DND-41 (cell line): ENCODE results near the gene ELAVL1.

Experiments
- ATAC-seq: fragments of 200-7000 bp; cut with Tn5 transposase; 3 replicates; pipeline ENCODE4 v1.9.1; 2021; ENCODE audit warnings: low read depth; ENCODE audit not compliant: insufficient read depth
- DNase-seq: peaks from one replicate; pipeline ENCODE4 v3.0.0-alpha.2; 2020
- H2AFZ ChIP-seq: 2 replicates; pipeline ENCODE4 v1.6.0; 2012; ENCODE audit warnings: low read depth, low read length
- H3K27ac ChIP-seq: 2 replicates; pipeline ENCODE4 v1.5.1; 2012; ENCODE audit warnings: low read length, inconsistent platforms
- H3K27me3 ChIP-seq: fragments of 200-600 bp; sonication (generic); 2 replicates; pipeline ENCODE4 v1.6.0; 2012; ENCODE audit warnings: low read length, mild to moderate bottlenecking, inconsistent platforms; ENCODE audit not compliant: insufficient read depth, poor library complexity
- H3K36me3 ChIP-seq: 2 replicates; pipeline ENCODE4 v1.5.1; 2012; ENCODE audit warnings: low read length, inconsistent platforms; ENCODE audit not compliant: insufficient read depth
- H3K4me1 ChIP-seq: 2 replicates; pipeline ENCODE4 v1.5.1; 2012; ENCODE audit warnings: mild to moderate bottlenecking, low read length; ENCODE audit not compliant: insufficient read depth
- H3K4me2 ChIP-seq: 2 replicates; pipeline ENCODE4 v1.6.0; 2012; ENCODE audit warnings: mild to moderate bottlenecking, moderate library complexity, low read length, inconsistent platforms; ENCODE audit not compliant: insufficient read depth
- H3K4me3 ChIP-seq, 2 experiments: fragments of 200-600 bp in 1 of 2; shearing (Covaris generic) in 1 of 2; 2 replicates each; pipeline ENCODE4 v1.5.1; 2012 to 2016; ENCODE audit warnings: inconsistent platforms in 2 of 2, low read length in 2 of 2, mild to moderate bottlenecking in 2 of 2, low read depth in 1 of 2, moderate library complexity in 1 of 2
- H3K79me2 ChIP-seq: 2 replicates; pipeline ENCODE4 v1.6.0; 2012; ENCODE audit warnings: low read length, inconsistent platforms; ENCODE audit not compliant: insufficient read depth
- H3K9ac ChIP-seq: 2 replicates; pipeline ENCODE4 v1.6.0; 2012; ENCODE audit warnings: low read depth, mild to moderate bottlenecking, inconsistent platforms, low read length, moderate library complexity
- H3K9me3 ChIP-seq: 2 replicates; pipeline ENCODE4 v1.5.1; 2012; ENCODE audit warnings: low read length, moderate library complexity, mild to moderate bottlenecking, inconsistent platforms; ENCODE audit not compliant: insufficient read depth, severe bottlenecking
- H4K20me1 ChIP-seq: 2 replicates; pipeline ENCODE4 v1.6.0; 2012; ENCODE audit warnings: low read length; ENCODE audit not compliant: insufficient read depth
- EZH2 ChIP-seq: IDR thresholded peaks from 3 replicates; pipeline ENCODE4 v1.6.1; 2012; ENCODE audit warnings: borderline replicate concordance, low read depth, mild to moderate bottlenecking, moderate library complexity, low read length, inconsistent platforms; ENCODE audit not compliant: severe bottlenecking
- TF ChIP-seq, protein P1 (sequence below): IDR thresholded peaks from 2 replicates; pipeline ENCODE4 v1.5.1; 2012; ENCODE audit warnings: borderline replicate concordance, low read length, moderate library complexity, mild to moderate bottlenecking; ENCODE audit not compliant: poor library complexity, severe bottlenecking; ENCODE audit errors: extremely low read depth

Gene ELAVL1

DNA sequence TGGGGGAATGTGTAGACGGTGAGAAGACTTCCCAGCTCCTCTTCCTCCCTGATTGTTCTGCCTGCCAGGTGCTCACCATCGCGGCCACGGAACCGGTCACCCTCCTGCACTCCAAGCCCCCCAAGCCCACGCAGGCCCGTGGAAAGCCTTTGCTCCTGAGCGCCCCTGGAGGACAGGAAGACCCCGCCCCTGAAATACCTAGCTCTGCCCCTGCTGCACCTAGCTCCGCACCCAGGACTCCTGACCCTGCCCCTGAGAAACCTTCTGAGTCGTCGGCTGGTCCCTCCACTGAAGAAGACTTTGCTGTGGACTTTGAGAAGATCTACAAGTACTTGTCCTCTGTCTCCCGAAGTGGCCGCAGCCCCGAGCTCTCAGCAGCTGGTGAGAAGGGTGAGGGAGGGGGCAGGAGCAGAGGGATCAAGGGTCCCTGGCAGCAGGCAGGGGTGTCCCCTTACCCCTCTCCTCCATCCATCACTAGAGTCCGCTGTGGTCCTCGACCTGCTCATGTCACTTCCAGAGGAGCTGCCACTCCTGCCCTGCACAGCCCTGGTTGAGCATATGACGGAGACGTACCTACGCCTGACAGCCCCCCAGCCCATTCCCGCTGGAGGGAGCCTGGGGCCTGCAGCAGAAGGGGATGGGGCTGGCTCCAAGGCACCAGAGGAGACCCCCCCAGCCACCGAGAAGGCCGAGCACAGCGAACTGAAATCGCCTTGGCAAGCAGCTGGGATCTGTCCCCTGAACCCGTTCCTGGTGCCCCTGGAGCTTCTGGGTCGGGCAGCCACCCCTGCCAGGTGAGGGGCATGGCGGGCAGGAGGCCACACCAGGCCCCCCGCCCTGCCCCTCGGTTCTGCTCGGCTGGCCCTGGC lies 83.2 kb downstream of the ELAVL1 start:
- peaks cover 50% of the 10 kb centered on the region for H3K4me1 ChIP-seq
- H2AFZ ChIP-seq, result no peak overlapping the region
- DNase-seq (no peak), ATAC-seq (no peak)
- TF ChIP-seq EZH2, result no peak
- peak overlapping the region; percentile 75; the same call in 1 of the 2 replicates for H3K27ac ChIP-seq
- peaks cover 9% of the 10 kb centered on the region for H3K79me2 ChIP-seq
- H4K20me1 ChIP-seq, result peaks cover 38% of the 10 kb centered on the region
- no peaks in the 10 kb centered on the region for H3K27me3 ChIP-seq
- peak overlapping the region; percentile 82 for H3K4me2 ChIP-seq
- H3K36me3 ChIP-seq, result peaks cover 33% of the 10 kb centered on the region
- H3K9ac ChIP-seq, result peak overlapping the region; percentile 59; the same call in 1 of the 2 replicates
- H3K4me3 ChIP-seq, result peak overlapping the region in 1 of 2 experiments; percentile 68; a peak in 1 of 4 replicates
- no peaks in the 10 kb centered on the region for H3K9me3 ChIP-seq

DNA sequence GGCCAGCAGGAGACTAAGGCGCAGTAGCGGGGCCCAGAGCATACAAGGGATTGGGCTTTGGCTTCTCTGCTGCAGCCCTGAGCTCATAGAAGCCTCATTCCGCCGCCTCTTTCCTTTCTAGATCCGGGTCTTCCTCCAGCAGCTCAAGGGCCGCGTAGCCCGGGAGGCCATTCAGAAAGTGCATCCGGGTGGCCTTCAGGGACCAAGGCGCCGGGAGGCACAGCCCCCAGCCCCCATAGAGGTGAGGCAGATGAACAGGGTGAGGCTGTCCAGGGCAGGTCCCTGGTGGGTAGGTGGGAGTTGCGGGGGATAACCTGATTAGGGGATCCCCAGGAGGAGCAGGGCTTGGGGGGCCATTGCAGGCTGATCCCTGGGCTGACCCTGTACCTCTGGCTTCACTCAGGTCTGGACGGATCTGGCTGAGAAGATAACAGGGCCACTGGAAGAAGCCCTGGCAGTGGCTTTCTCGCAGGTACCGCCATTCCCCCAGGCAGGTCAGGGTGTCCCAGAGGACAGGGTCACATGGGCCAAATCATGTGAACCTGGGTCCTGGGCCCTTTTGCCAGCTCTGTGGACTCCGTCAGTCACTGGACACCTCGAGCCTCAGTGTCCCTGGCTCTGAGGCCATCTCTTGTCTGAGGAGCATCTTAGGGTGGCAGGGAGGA lies 84.0 kb downstream of the ELAVL1 start:
- Histone ChIP-seq H4K20me1 (peaks cover 33% of the 10 kb centered on the region), H3K4me2 (peak overlapping the region; percentile 82), H2AFZ (peak overlapping the region; percentile 48), H3K4me1 (peaks cover 48% of the 10 kb centered on the region), H3K79me2 (peaks cover 9% of the 10 kb centered on the region), H3K27me3 (peaks cover under 1% of the 10 kb centered on the region), H3K27ac (peak overlapping the region; percentile 75), H3K9ac (peak overlapping the region; percentile 59), H3K36me3 (peaks cover 27% of the 10 kb centered on the region), H3K4me3 (peak overlapping the region; percentile 25 to 68; a peak in 3 of 4 replicates), H3K9me3 (no peaks in the 10 kb centered on the region)
- no peak for DNase-seq
- no peak; the same call in 1 of the 3 replicates for ATAC-seq
- TF ChIP-seq, protein P1, sequence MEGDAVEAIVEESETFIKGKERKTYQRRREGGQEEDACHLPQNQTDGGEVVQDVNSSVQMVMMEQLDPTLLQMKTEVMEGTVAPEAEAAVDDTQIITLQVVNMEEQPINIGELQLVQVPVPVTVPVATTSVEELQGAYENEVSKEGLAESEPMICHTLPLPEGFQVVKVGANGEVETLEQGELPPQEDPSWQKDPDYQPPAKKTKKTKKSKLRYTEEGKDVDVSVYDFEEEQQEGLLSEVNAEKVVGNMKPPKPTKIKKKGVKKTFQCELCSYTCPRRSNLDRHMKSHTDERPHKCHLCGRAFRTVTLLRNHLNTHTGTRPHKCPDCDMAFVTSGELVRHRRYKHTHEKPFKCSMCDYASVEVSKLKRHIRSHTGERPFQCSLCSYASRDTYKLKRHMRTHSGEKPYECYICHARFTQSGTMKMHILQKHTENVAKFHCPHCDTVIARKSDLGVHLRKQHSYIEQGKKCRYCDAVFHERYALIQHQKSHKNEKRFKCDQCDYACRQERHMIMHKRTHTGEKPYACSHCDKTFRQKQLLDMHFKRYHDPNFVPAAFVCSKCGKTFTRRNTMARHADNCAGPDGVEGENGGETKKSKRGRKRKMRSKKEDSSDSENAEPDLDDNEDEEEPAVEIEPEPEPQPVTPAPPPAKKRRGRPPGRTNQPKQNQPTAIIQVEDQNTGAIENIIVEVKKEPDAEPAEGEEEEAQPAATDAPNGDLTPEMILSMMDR, result no peak
- no peak for TF ChIP-seq EZH2

DNA sequence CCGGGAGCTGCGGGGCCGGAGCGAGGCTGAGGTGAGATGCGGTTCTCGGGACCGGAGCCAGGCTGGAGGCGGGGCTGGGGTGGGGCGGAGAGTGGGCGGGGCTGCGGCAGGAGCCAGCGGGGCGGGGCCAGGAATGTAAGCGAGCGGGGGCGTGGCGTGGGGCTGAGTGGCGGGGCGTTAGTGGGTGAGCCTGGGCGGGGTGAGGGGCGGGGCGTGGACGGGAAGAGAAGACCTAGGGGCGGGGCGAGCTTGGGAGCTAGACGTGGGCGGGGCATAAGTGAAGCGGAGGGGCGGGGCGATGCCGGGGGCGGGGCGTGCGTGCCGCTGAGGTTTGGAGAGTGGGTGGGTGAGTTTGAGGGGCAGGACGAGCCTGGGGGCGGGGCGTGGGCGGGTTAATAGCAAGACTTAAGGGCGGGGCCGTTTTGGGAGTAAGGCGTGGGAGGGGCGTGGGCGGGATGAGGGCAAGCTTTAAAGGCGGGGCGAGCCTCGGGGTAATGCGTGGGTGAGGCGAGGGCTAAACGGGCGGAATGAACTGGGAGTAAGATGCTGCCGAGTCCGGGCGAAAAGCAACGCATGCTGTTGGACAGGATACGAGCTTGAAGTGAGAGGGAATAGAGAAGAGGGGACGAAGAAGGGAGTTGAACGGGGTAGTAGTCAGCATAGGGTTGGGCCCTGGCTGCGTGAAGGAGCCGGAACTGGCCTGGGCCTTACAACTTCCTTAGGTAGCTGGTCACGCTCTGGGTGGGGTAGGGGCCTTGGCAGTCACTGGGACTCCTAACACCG lies 84.7 kb downstream of the ELAVL1 start:
- Histone ChIP-seq H4K20me1 (peaks cover 33% of the 10 kb centered on the region), H3K27me3 (peaks cover 7% of the 10 kb centered on the region), H3K4me2 (peak overlapping the region; percentile 100), H2AFZ (peak overlapping the region; percentile 93), H3K27ac (peak overlapping the region; percentile 96), H3K36me3 (peaks cover 27% of the 10 kb centered on the region), H3K4me1 (peaks cover 46% of the 10 kb centered on the region), H3K4me3 (peak overlapping the region; percentile 53 to 94), H3K79me2 (peaks cover 9% of the 10 kb centered on the region), H3K9ac (peak overlapping the region; percentile 79), H3K9me3 (no peaks in the 10 kb centered on the region)
- TF ChIP-seq, protein P1, result no peak
- TF ChIP-seq EZH2, result no peak
- ATAC-seq (peak; percentile 53), DNase-seq (peak; percentile 98)
